Duodenal mucosa (tissue), 2 donors: ENCODE measurements around the gene IGHMBP2.
"Not testable (repeated sequence)": the region's sequence is repeated elsewhere in the genome, so short reads cannot be mapped to it uniquely, and the experiment has no call there.

Experiments
- H3K27ac ChIP-seq: one replicate; pipeline ENCODE4 v1.7.0; 2013; ENCODE audit warnings: low read depth, low read length
- H3K27me3 ChIP-seq, 2 donors: one replicate each; pipeline ENCODE4 v1.7.0; 2013; ENCODE audit warnings: low read length in 2 of 2, control low read depth in 1 of 2; ENCODE audit not compliant: insufficient read depth in 2 of 2, control insufficient read depth in 1 of 2
- H3K36me3 ChIP-seq, 2 donors: one replicate each; pipeline ENCODE4 v1.7.0; 2013; ENCODE audit warnings: low read length in 2 of 2, control low read depth in 1 of 2; ENCODE audit not compliant: insufficient read depth in 2 of 2, control insufficient read depth in 1 of 2
- H3K4me1 ChIP-seq, 2 donors: one replicate each; pipeline ENCODE4 v1.7.0; 2013; ENCODE audit warnings: low read length in 2 of 2, control low read depth in 1 of 2; ENCODE audit not compliant: insufficient read depth in 2 of 2, control insufficient read depth in 1 of 2
- H3K4me3 ChIP-seq, 2 donors: one replicate each; pipeline ENCODE4 v1.7.0; 2013; ENCODE audit warnings: low read length in 2 of 2, low read depth in 1 of 2
- H3K9ac ChIP-seq, 2 donors: one replicate each; pipeline ENCODE4 v1.7.0; 2013; ENCODE audit warnings: low read length in 2 of 2, low read depth in 1 of 2
- H3K9me3 ChIP-seq, 2 donors: one replicate each; pipeline ENCODE4 v1.7.0; 2013; ENCODE audit warnings: low read length in 2 of 2, control low read depth in 1 of 2; ENCODE audit not compliant: control insufficient read depth in 1 of 2

IGHMBP2 gene

DNA sequence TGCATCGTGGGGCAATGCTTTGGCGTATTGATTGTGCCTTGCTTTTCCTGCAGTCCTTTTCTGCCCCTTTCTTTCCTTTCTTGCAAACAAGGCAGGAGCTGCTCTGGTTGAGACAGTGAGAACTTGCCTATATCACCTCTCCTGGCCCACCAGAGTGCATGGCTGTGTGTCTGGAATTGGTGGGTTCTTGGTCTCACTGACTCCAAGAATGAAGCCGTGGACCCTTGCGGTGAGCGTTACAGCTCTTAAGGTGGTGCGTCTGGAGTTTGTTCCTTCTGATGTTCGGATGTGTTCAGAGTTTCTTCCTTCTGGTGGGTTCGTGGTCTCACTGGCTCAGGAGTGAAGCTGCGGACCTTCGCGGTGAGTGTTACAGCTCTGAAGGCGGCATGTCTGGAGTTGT lies 70.0 kb downstream of the IGHMBP2 start:
- not testable (repeated sequence) for H3K4me1 ChIP-seq, H3K36me3 ChIP-seq

DNA sequence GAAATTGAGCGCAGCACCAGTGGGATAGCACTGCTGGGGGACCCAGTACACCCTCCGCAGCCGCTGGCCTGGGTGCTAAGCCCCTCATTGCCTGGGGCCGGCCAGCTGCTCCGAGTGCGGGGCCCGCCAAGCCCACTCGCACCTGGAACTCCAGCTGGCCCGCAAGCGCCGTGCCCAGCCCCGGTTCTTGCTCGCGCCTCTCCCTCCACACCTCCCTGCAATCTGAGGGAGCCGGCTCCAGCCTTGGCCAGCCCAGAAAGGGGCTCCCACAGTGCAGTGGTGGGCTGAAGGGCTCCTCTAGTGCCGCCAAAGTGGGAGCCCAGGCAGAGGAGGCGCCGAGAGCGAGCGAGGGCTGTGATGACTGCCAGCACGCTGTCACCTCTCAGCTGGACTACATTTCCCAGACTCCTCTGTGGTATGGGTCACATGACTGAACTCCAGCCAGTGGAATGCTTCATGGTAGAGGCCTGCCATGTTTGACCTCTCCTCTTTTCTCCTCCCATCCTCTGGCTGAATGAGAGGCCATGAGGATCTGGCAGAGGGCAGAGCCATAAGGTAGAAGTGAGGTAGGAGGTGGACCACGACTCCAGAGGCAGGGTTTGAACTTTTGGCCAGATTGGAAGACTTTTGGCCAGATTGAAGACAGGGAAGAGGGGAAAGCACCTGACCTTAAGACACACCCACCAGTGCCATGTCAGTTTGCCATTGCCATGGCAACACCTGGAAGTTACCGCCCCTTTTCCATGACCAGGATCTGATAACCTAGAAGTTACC lies 70.9 kb downstream of the IGHMBP2 start:
- H3K27me3 ChIP-seq, result peaks cover 0 to 7% of the 10 kb centered on the region in 2 donors
- no peak overlapping the region for H3K9ac ChIP-seq
- H3K4me3 ChIP-seq, result no peak overlapping the region
- no peaks in the 10 kb centered on the region for H3K4me1 ChIP-seq
- no peak overlapping the region for H3K27ac ChIP-seq
- H3K9me3 ChIP-seq, result no peaks in the 10 kb centered on the region
- H3K36me3 ChIP-seq, result no peaks in the 10 kb centered on the region

More for the DNA sequence above, 70.0 kb downstream of the IGHMBP2 start:
- not testable (repeated sequence) for H3K4me3 ChIP-seq, H3K9ac ChIP-seq, H3K27me3 ChIP-seq, H3K9me3 ChIP-seq, H3K27ac ChIP-seq

DNA sequence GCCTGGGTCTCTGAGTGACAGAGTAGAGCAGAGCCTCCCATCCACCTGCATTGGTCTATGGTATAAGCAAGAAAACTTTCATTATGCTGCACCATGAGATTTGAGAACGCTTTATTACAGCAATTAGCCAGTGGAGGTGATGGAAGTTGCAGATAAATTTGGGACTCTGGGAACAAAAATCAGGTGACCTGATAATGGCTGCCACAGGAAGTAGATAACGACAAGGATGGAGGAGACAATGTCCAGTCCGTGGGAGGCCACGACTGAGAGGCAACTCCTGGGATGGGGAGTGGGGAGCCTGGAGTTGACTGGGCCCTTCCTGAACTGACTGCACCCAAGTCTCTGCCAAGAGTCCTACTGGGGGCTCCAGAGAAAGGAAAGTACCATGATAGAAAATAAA lies 72.4 kb downstream of the IGHMBP2 start:
- Histone ChIP-seq H3K4me1 (no peaks in the 10 kb centered on the region), H3K36me3 (no peaks in the 10 kb centered on the region), H3K27ac (no peak overlapping the region), H3K9me3 (no peaks in the 10 kb centered on the region), H3K4me3 (no peak overlapping the region), H3K9ac (no peak overlapping the region), H3K27me3 (peaks cover 0 to 3% of the 10 kb centered on the region in 2 donors)

DNA sequence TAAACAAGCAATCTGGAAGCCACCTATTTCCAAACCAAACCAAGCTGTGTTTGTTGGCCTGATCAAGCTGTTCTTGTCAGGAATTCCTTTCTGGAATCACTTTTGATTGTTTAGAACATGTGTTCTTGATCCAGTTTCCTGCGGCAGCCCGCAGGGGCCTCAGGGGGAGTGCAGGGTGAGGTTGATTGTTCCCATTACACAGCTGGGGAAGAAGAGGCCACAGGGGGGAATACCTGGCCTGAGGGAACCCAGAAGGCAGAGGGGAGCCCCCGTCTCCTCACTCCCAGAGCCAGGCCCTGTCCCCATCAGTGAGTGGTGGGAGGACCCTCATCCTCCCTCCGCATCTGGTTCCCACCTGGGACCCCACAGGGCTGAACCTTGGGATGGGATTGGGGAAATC lies 72.9 kb downstream of the IGHMBP2 start:
- H3K9ac ChIP-seq, result no peak overlapping the region
- H3K4me1 ChIP-seq, result no peaks in the 10 kb centered on the region
- H3K27me3 ChIP-seq, result peaks cover 0 to 3% of the 10 kb centered on the region in 2 donors
- no peaks in the 10 kb centered on the region for H3K36me3 ChIP-seq
- H3K9me3 ChIP-seq, result no peaks in the 10 kb centered on the region
- no peak overlapping the region for H3K4me3 ChIP-seq
- no peak overlapping the region for H3K27ac ChIP-seq

DNA sequence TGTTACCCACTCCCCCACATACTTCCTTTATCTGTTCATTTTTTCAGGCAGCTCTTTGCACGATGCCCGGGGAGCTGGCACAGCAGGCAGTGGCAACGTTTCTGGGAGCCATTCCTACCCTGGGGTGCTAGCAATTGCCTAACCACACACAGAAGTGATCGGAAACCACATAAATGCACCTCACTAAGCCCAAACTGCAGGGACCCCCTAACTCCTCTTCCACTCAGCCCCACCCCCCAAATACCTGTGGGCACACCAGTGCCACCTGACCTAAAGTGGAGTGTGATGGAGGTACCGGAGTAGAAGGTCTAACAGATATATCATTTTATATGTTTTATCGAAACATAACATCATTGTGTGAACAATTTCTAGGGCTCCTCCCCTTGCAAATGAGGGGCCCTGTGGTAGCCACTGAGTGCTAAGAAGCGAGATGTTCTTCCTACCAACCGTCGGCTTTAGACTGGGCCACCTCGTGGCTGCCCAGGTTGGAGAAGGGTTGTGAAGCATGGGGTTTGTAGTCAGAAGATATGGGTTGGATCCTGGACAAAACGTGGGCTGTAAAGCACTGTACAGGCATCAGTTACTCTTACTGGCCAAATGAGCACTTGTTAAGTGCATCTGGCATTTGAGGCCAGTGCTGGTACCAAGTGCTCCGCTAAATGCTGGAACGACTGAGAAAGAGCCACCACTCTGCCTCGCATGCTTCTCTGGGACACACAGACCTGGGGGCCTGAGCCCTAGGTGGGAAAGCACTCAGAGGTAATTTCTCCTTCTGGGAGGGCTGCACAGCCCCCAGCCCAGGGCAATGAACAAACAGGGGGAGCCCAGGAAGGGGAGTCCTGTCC lies 74.3 kb downstream of the IGHMBP2 start:
- H3K9me3 ChIP-seq, result no peaks in the 10 kb centered on the region
- H3K36me3 ChIP-seq, result no peaks in the 10 kb centered on the region
- H3K4me1 ChIP-seq, result no peaks in the 10 kb centered on the region

DNA sequence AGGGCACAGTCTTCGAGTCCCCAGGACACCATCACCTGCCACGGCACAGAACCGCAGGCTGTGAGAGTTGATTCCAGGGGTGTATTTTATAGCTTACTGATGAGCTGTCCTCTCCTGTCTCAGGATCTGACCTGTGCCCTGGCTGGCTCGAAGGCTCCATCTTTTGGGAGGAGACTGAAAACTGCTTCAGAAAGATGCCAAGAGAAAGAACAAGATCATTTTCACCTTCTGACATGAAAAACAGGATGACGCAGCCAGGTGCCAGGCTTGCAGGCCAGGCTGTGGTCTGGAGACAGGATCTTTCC lies 74.9 kb downstream of the IGHMBP2 start:
- H3K27ac ChIP-seq, result no peak overlapping the region

More for the DNA sequence above, 74.3 kb downstream of the IGHMBP2 start:
- no peak overlapping the region for H3K9ac ChIP-seq
- H3K4me3 ChIP-seq, result no peak overlapping the region
- no peak overlapping the region for H3K27ac ChIP-seq
- peaks cover 0 to 3% of the 10 kb centered on the region in 2 donors for H3K27me3 ChIP-seq

DNA sequence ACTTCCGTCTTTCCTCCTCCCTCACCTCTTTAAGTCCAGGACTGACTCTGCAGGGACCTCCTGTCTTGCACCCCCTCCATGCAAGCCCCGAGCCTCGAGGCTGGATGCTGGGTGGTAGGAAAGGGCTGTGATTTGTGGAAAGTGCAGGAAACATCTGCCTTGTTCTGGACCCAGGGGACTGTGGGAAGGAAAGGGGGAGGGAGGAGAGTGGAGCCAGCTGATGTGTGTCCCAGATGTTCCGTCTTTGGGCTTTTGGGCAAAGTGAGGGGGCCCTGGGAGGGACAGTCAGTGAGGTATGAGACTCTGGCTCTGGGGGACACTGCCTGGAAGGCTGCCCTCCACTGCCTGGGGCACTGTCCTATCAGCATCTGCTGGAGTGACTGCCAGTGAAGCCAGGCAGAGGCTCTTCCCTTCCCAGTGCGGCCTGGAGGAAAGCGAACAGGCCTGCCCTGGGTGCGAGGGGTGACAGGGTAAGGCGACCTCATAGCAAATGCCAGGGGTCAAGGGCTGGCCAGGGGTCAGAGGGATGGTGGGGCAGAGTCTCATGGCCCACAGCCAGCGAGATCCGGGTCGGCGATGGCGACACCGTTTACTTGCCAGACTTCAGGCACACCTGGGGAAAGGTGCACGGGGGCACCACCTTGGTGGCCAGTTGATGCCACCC lies 75.4 kb downstream of the IGHMBP2 start:
- peaks cover 0 to 3% of the 10 kb centered on the region in 2 donors for H3K27me3 ChIP-seq
- H3K27ac ChIP-seq, result no peak overlapping the region
- no peaks in the 10 kb centered on the region for H3K4me1 ChIP-seq
- no peaks in the 10 kb centered on the region for H3K36me3 ChIP-seq
- no peaks in the 10 kb centered on the region for H3K9me3 ChIP-seq
- no peak overlapping the region for H3K9ac ChIP-seq
- H3K4me3 ChIP-seq, result no peak overlapping the region

More for the DNA sequence above, 74.9 kb downstream of the IGHMBP2 start:
- no peaks in the 10 kb centered on the region for H3K4me1 ChIP-seq
- no peak overlapping the region for H3K4me3 ChIP-seq
- no peaks in the 10 kb centered on the region for H3K36me3 ChIP-seq
- peaks cover 0 to 3% of the 10 kb centered on the region in 2 donors for H3K27me3 ChIP-seq
- no peak overlapping the region for H3K9ac ChIP-seq
- no peaks in the 10 kb centered on the region for H3K9me3 ChIP-seq

DNA sequence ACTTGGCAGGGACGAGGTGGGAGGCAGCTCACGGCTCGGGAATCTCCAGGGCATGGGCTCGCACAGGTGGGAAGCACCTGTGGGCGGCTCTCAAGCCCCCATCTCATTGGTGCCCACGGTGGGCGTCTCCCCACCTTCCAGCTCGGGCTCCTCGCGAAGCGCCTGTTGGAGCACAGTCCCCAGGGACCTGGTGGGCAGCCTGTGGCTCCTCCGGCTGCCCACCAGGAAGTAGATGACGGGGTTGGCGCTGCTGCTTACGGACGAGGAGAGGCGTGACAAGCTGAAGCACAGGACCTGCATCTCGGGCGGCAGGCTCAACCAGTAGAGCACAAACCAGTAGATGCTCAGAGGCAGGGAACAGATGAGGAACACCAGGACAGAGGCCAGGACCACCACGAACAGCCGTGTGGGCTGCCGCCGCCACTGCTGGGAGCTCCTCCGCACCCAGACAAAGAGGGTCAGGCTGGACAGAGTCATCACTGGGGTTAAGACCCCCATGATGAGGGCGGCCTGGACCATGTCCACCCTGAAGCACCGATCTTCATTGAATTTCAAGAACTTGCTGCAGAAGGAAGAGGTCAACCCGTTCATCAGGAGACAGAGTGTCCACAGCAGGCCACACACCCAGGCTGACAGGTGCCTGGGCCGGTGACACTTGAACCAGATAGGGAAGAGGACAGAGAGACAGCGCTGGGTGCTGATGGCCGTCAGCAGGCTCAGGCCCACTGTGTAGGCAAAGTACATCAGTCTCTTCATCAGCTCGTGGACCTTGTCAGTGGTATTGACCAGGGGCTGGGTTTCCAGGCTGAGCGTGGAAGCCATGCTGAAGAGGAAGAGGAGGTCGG lies 76.5 kb downstream of the IGHMBP2 start:
- H3K36me3 ChIP-seq, result no peaks in the 10 kb centered on the region
- H3K4me3 ChIP-seq, result no peak overlapping the region
- no peak overlapping the region for H3K9ac ChIP-seq
- no peak overlapping the region for H3K27ac ChIP-seq
- H3K4me1 ChIP-seq, result no peaks in the 10 kb centered on the region
- no peaks in the 10 kb centered on the region for H3K9me3 ChIP-seq
- H3K27me3 ChIP-seq, result peaks cover 0 to 3% of the 10 kb centered on the region in 2 donors

DNA sequence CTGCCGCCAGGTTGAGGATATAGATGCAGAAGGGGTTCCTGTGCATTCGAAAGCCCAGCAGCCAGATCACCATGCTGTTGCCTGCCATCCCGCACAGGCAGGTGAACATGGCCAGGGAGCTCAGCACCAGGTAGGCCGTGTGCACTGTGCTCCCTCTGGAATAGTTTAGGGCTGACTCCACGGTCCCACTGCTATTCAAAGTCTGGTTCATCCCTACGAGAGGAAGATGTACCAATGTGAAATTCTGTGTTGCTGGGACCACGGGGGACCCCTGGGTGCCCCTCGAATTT lies 77.0 kb downstream of the IGHMBP2 start, which contains the start of gene MRGPRD:
MRGPRD (minus strand) TSS at position 211 of the 290 bp plus-strand sequence; CDS start at position 211, 0 bp downstream.
- no peaks in the 10 kb centered on the region for H3K36me3 ChIP-seq
- peaks cover 0 to 3% of the 10 kb centered on the region in 2 donors for H3K27me3 ChIP-seq
- H3K4me1 ChIP-seq, result no peaks in the 10 kb centered on the region
- no peak within 1 kb of the TSS for H3K9ac ChIP-seq
- H3K27ac ChIP-seq, result no peak within 1 kb of the TSS
- H3K4me3 ChIP-seq, result no peak within 1 kb of the TSS
- H3K9me3 ChIP-seq, result no peaks in the 10 kb centered on the region
